GM18867 (cell line): ENCODE results near the gene CCDC85C.

Experiments
- ATAC-seq: cut with Tn5 transposase; IDR thresholded peaks from one replicate; pipeline ENCODE4 v1.9.1; 2021; ENCODE audit warnings: mild to moderate bottlenecking, moderate library complexity; ENCODE audit not compliant: unreplicated experiment

The CCDC85C gene

GRCh38 chr14:99606359-99606758 lies 2.4 kb upstream of the CCDC85C start:
- ATAC-seq, result no peak

- ATAC-seq, result peak; percentile 30
These were observed 1.4 kb upstream of the CCDC85C start for GRCh38 chr14:99605299-99605961.

GRCh38 chr14:99604766-99605298 lies 825 bp upstream of the CCDC85C start:
- ATAC-seq, result peak; percentile 11

GRCh38 chr14:99604278-99604765 lies 315 bp upstream of the CCDC85C start:
- ATAC-seq, result peak; percentile 92

- ATAC-seq, result no peak
These were observed 1.1 kb downstream of the CCDC85C start for GRCh38 chr14:99602788-99603415.

GRCh38 chr14:99602054-99602787 lies 1.8 kb downstream of the CCDC85C start:
- no peak for ATAC-seq

- no peak for ATAC-seq
These were observed 2.6 kb downstream of the CCDC85C start for GRCh38 chr14:99601361-99601831.

- no peak for ATAC-seq
These were observed 3.6 kb downstream of the CCDC85C start for GRCh38 chr14:99600232-99600888.

- no peak for ATAC-seq
These were observed 4.6 kb downstream of the CCDC85C start for GRCh38 chr14:99599393-99599792.

- no peak for ATAC-seq
These were observed 5.2 kb downstream of the CCDC85C start for GRCh38 chr14:99598774-99599173.

GRCh38 chr14:99597911-99598600 lies 6.0 kb downstream of the CCDC85C start:
- no peak for ATAC-seq

GRCh38 chr14:99596772-99597171 lies 7.2 kb downstream of the CCDC85C start:
- no peak for ATAC-seq

GRCh38 chr14:99596071-99596627 lies 7.9 kb downstream of the CCDC85C start:
- ATAC-seq, result no peak

GRCh38 chr14:99595524-99595923 lies 8.5 kb downstream of the CCDC85C start:
- ATAC-seq, result no peak

- ATAC-seq, result peak; percentile 93
These were observed 9.0 kb downstream of the CCDC85C start for GRCh38 chr14:99595034-99595433.

GRCh38 chr14:99593971-99594841 lies 9.8 kb downstream of the CCDC85C start:
- ATAC-seq, result no peak

- ATAC-seq, result no peak
These were observed 10.9 kb downstream of the CCDC85C start for GRCh38 chr14:99592933-99593753.

GRCh38 chr14:99592394-99592793 lies 11.6 kb downstream of the CCDC85C start:
- no peak for ATAC-seq
